HG03060 (cell line): Measurements from ENCODE around the gene NSF.
"Not testable (repeated sequence)": the region's sequence is repeated elsewhere in the genome, so short reads cannot be mapped to it uniquely, and the experiment has no call there.

ENCODE experiments used
- ATAC-seq: cut with Tn5 transposase; IDR thresholded peaks from one replicate; pipeline ENCODE4 v1.9.1; 2021; ENCODE audit warnings: low read depth, moderate number of reproducible peaks; ENCODE audit not compliant: unreplicated experiment

NSF gene

GRCh38 chr17:46627452-46627851 is 37.0 kb downstream of the NSF start:
- not testable (repeated sequence) for ATAC-seq

- not testable (repeated sequence) for ATAC-seq
These were observed 38.4 kb downstream of the NSF start for GRCh38 chr17:46628753-46629436.

GRCh38 chr17:46632146-46632545 is 41.7 kb downstream of the NSF start:
- not testable (repeated sequence) for ATAC-seq

GRCh38 chr17:46634844-46635243 is 44.4 kb downstream of the NSF start:
- ATAC-seq: not testable (repeated sequence)

GRCh38 chr17:46641861-46642656 is 51.6 kb downstream of the NSF start:
- ATAC-seq: not testable (repeated sequence)

- ATAC-seq: not testable (repeated sequence)
These were observed 56.8 kb downstream of the NSF start for GRCh38 chr17:46647251-46647650.

GRCh38 chr17:46647688-46648278 is 57.3 kb downstream of the NSF start:
- not testable (repeated sequence) for ATAC-seq

GRCh38 chr17:46649246-46649645 is 58.8 kb downstream of the NSF start:
- not testable (repeated sequence) for ATAC-seq

GRCh38 chr17:46652024-46652643 is 61.7 kb downstream of the NSF start:
- ATAC-seq: not testable (repeated sequence)

GRCh38 chr17:46658235-46658634 is 67.8 kb downstream of the NSF start:
- ATAC-seq: not testable (repeated sequence)

GRCh38 chr17:46659702-46660101 is 69.2 kb downstream of the NSF start:
- ATAC-seq: not testable (repeated sequence)

- ATAC-seq: not testable (repeated sequence)
These were observed 72.7 kb downstream of the NSF start for GRCh38 chr17:46663123-46663522.

- ATAC-seq: not testable (repeated sequence)
These were observed 73.1 kb downstream of the NSF start for GRCh38 chr17:46663552-46663951.

GRCh38 chr17:46665969-46666368 is 75.5 kb downstream of the NSF start:
- not testable (repeated sequence) for ATAC-seq

GRCh38 chr17:46670789-46671188 is 80.3 kb downstream of the NSF start:
- not testable (repeated sequence) for ATAC-seq

GRCh38 chr17:46672777-46673176 is 82.3 kb downstream of the NSF start:
- not testable (repeated sequence) for ATAC-seq

- ATAC-seq: not testable (repeated sequence)
These were observed 87.3 kb downstream of the NSF start for GRCh38 chr17:46677819-46678218.

- ATAC-seq: not testable (repeated sequence)
These were observed 93.2 kb downstream of the NSF start for GRCh38 chr17:46683653-46684052.

- not testable (repeated sequence) for ATAC-seq
These were observed 94.8 kb downstream of the NSF start for GRCh38 chr17:46685284-46685683.

- ATAC-seq: not testable (repeated sequence)
These were observed 101.7 kb downstream of the NSF start for GRCh38 chr17:46692196-46692595.

GRCh38 chr17:46693283-46693682 is 102.8 kb downstream of the NSF start:
- not testable (repeated sequence) for ATAC-seq
